ENCODE measurements around the gene MYO1D. TPM values are rescaled to one million over a fixed set of nuclear protein-coding genes. Genes with fewer than 3 reads are reported as not detected.

Gene MYO1D
- total RNA-seq, 4 donors from 2014 or later, result 60.4 to 89.0 (median 82.5) TPM

GRCh38 chr17:32497431-32498205 is 379.3 kb downstream of the MYO1D start:
- DNase-seq (ENCODE audit: low spot score in 2 of 2), result peak in 1 of 2 donors; percentile 76
- TF ChIP-seq CTCF (IDR thresholded peaks at IDR 0.05), result no peak
- no peak for TF ChIP-seq POLR2A (IDR thresholded peaks at IDR 0.05)
- 67 to 72% methylated on average over 18 of the region's 18 CpGs for WGBS, 2 donors
- intact Hi-C loops (cut with DNase I; ENCODE audit: low total_unique reads), result no loop called here
- no peak overlapping the region for H3K4me3 ChIP-seq (ENCODE audit: low read depth, poor library complexity, severe bottlenecking)

GRCh38 chr17:32496395-32497073 is 380.4 kb downstream of the MYO1D start:
- peak in 1 of 2 donors; percentile 74 for DNase-seq (ENCODE audit: low spot score in 2 of 2)
- no peak overlapping the region for H3K4me3 ChIP-seq (ENCODE audit: low read depth, poor library complexity, severe bottlenecking)
- intact Hi-C loops (cut with DNase I; ENCODE audit: low total_unique reads), result no loop called here
- 82 to 83% methylated on average over 16 of the region's 16 CpGs for WGBS, 2 donors
- TF ChIP-seq POLR2A (IDR thresholded peaks at IDR 0.05) (no peak), CTCF (IDR thresholded peaks at IDR 0.05) (no peak)

GRCh38 chr17:32495359-32496231 is 381.3 kb downstream of the MYO1D start:
- WGBS, 2 donors, result 82% methylated on average over 35 to 37 of the region's 45 CpGs
- no peak for TF ChIP-seq POLR2A (IDR thresholded peaks at IDR 0.05)
- TF ChIP-seq CTCF (IDR thresholded peaks at IDR 0.05), result no peak
- H3K4me3 ChIP-seq (ENCODE audit: low read depth, poor library complexity, severe bottlenecking), result no peak overlapping the region
- DNase-seq (ENCODE audit: low spot score in 2 of 2), result peak in 1 of 2 donors; percentile 80
- intact Hi-C loops (cut with DNase I; ENCODE audit: low total_unique reads), result no loop called here

- peak in 1 of 2 donors; percentile 81 for DNase-seq (ENCODE audit: low spot score in 2 of 2)
- TF ChIP-seq POLR2A (IDR thresholded peaks at IDR 0.05), result no peak
- no peak for TF ChIP-seq CTCF (IDR thresholded peaks at IDR 0.05)
- H3K4me3 ChIP-seq (ENCODE audit: low read depth, poor library complexity, severe bottlenecking), result no peak overlapping the region
- intact Hi-C loops (cut with DNase I; ENCODE audit: low total_unique reads), result no loop called here
- 85 to 89% methylated on average over 32 to 33 of the region's 34 CpGs for WGBS, 2 donors
Observed at GRCh38 chr17:32494621-32495358, 382.1 kb downstream of the MYO1D start.

GRCh38 chr17:32493976-32494513 is 382.9 kb downstream of the MYO1D start:
- 87 to 96% methylated on average over 11 of the region's 11 CpGs for WGBS, 2 donors
- DNase-seq (ENCODE audit: low spot score in 2 of 2), result peak in 1 of 2 donors; percentile 59

More at GRCh38 chr17:32493976-32494513, 382.9 kb downstream of the MYO1D start:
- TF ChIP-seq CTCF (IDR thresholded peaks at IDR 0.05) (no peak), POLR2A (IDR thresholded peaks at IDR 0.05) (no peak)
- no peak overlapping the region for H3K4me3 ChIP-seq (ENCODE audit: low read depth, poor library complexity, severe bottlenecking)
- intact Hi-C loops (cut with DNase I; ENCODE audit: low total_unique reads), result no loop called here
